Prostate gland (tissue), 2 donors: ENCODE data around the gene VLDLR.

Source experiments
- POLR2A ChIP-seq: fragments of 450-650 bp; IDR thresholded peaks from one replicate; pipeline ENCODE4 v1.6.1; 2016; ENCODE audit warnings: antibody characterized with exemption, mild to moderate bottlenecking
- POLR2AphosphoS5 ChIP-seq: sonication (generic); formaldehyde crosslinking; IDR thresholded peaks from one replicate; pipeline ENCODE4 v1.6.1; 2017; ENCODE audit warnings: antibody characterized with exemption
- TF ChIP-seq, protein P1 (sequence below), 4 experiments: fragments of 200-600 bp in 2 of 4; fragments of 450-650 bp in 2 of 4; sonication (generic) in 2 of 4; IDR thresholded peaks; 1 replicate in 3 of 4; 2 replicates in 1 of 4; pipeline ENCODE4 v1.5.1; 2016 to 2019; ENCODE audit warnings: antibody characterized with exemption in 4 of 4, mild to moderate bottlenecking in 2 of 4, moderate library complexity in 2 of 4

DNA sequence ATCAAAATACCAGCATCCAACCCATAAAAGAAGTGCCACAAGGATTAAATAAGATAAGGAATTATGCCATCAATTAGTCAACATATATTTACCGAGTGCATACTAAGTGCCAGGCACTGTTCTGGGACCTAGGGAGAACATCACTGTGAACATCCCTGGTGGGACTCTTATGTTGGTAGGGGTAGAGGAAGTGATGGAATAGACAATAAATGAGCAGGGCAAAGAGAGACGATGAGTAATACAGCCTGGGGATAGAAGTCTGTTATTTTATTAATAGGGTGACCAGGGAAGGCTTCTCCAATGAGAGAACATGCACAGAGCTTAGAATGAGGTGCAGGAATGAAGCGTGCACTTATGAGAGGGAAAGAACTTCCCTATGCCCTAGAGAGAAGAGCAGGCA is 47.4 kb upstream of the VLDLR start:
- TF ChIP-seq, protein P1, sequence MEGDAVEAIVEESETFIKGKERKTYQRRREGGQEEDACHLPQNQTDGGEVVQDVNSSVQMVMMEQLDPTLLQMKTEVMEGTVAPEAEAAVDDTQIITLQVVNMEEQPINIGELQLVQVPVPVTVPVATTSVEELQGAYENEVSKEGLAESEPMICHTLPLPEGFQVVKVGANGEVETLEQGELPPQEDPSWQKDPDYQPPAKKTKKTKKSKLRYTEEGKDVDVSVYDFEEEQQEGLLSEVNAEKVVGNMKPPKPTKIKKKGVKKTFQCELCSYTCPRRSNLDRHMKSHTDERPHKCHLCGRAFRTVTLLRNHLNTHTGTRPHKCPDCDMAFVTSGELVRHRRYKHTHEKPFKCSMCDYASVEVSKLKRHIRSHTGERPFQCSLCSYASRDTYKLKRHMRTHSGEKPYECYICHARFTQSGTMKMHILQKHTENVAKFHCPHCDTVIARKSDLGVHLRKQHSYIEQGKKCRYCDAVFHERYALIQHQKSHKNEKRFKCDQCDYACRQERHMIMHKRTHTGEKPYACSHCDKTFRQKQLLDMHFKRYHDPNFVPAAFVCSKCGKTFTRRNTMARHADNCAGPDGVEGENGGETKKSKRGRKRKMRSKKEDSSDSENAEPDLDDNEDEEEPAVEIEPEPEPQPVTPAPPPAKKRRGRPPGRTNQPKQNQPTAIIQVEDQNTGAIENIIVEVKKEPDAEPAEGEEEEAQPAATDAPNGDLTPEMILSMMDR (IDR thresholded peaks at IDR 0.05), result no peak
- TF ChIP-seq POLR2A (no peak), POLR2AphosphoS5 (no peak)
